ENCODE results near the gene SPATA20.
A peak's percentile ranks its signal among the peaks of the same experiment; 100 is the strongest.

The SPATA20 gene

GRCh38 chr17:50540560-50541401 lies 6.2 kb upstream of the SPATA20 start:
- no peak for DNase-seq

- no peak for DNase-seq
Measured at GRCh38 chr17:50541402-50541715, 5.6 kb upstream of the SPATA20 start.

GRCh38 chr17:50541716-50542688 lies 5.0 kb upstream of the SPATA20 start:
- DNase-seq: peak; percentile 89

GRCh38 chr17:50542795-50543774 lies 3.9 kb upstream of the SPATA20 start:
- DNase-seq: no peak

- DNase-seq: no peak
Measured at GRCh38 chr17:50544516-50544915, 2.5 kb upstream of the SPATA20 start.

- DNase-seq: no peak
Measured at GRCh38 chr17:50545311-50545710, 1.7 kb upstream of the SPATA20 start.

GRCh38 chr17:50546701-50547034 lies 306 bp upstream of the SPATA20 start:
- DNase-seq: no peak

- no peak for DNase-seq
Measured at GRCh38 chr17:50547736-50548083, 736 bp downstream of the SPATA20 start.

- no peak for DNase-seq
Measured at GRCh38 chr17:50548831-50549230, 1.9 kb downstream of the SPATA20 start.

- no peak for DNase-seq
Measured at GRCh38 chr17:50549256-50549941, 2.4 kb downstream of the SPATA20 start.

- DNase-seq: no peak
Measured at GRCh38 chr17:50549969-50550368, 3.0 kb downstream of the SPATA20 start.

- DNase-seq: no peak
Measured at GRCh38 chr17:50550661-50551432, 3.9 kb downstream of the SPATA20 start.

- no peak for DNase-seq
Measured at GRCh38 chr17:50551433-50551815, 4.5 kb downstream of the SPATA20 start.

GRCh38 chr17:50551884-50552283 lies 4.9 kb downstream of the SPATA20 start:
- no peak for DNase-seq

GRCh38 chr17:50554201-50554600 lies 7.2 kb downstream of the SPATA20 start:
- no peak for DNase-seq

GRCh38 chr17:50556803-50557202 lies 9.8 kb downstream of the SPATA20 start:
- DNase-seq: no peak

GRCh38 chr17:50557630-50558029 lies 10.7 kb downstream of the SPATA20 start:
- no peak for DNase-seq

GRCh38 chr17:50558091-50558490 lies 11.1 kb downstream of the SPATA20 start:
- DNase-seq: no peak

GRCh38 chr17:50558581-50558940 lies 11.6 kb downstream of the SPATA20 start:
- no peak for DNase-seq

GRCh38 chr17:50558941-50559614 lies 12.1 kb downstream of the SPATA20 start:
- no peak for DNase-seq

GRCh38 chr17:50559674-50560184 lies 12.8 kb downstream of the SPATA20 start:
- DNase-seq: peak; percentile 60

Data from stimulated activated CD8-positive, alpha-beta memory T cell treated with anti-CD3 and anti-CD28 coated beads, Interleukin-4, amount 100 ng/mL, for 48 hours (primary cell).